ENCODE results near the gene LHFPL4. TPM values are rescaled to one million over a fixed set of nuclear protein-coding genes. Genes with fewer than 3 reads are reported as not detected.

The LHFPL4 gene
- total RNA-seq, 6 donors from 2014 or later: 0.52 TPM; not detected in 5

- no peak overlapping the region for H3K4me3 ChIP-seq
- H3K27me3 ChIP-seq: no peaks in the 10 kb centered on the region
- no peaks in the 10 kb centered on the region for H3K4me1 ChIP-seq
- H3K36me3 ChIP-seq: no peaks in the 10 kb centered on the region
- H3K27ac ChIP-seq: no peak overlapping the region
- ATAC-seq (ENCODE audit: low FRiP score in 2 of 2): no peak
- TF ChIP-seq POLR2AphosphoS5 (IDR thresholded peaks at IDR 0.05) (no peak), CTCF (IDR thresholded peaks at IDR 0.05) (no peak), EP300 (IDR thresholded peaks at IDR 0.05) (no peak), POLR2A (IDR thresholded peaks at IDR 0.05) (no peak)
- 72 to 89% methylated on average over 2 of the region's 2 CpGs for WGBS, 2 donors
- DNase-seq: no peak
- H3K9me3 ChIP-seq: no peaks in the 10 kb centered on the region
Measured at GRCh38 chr3:9525078-9525477, 28.5 kb downstream of the LHFPL4 start.

GRCh38 chr3:9514956-9515355, 38.7 kb downstream of the LHFPL4 start:
- no peak for ATAC-seq (ENCODE audit: low FRiP score in 2 of 2)
- TF ChIP-seq POLR2A (IDR thresholded peaks at IDR 0.05) (no peak), CTCF (IDR thresholded peaks at IDR 0.05) (no peak), EP300 (IDR thresholded peaks at IDR 0.05) (no peak), POLR2AphosphoS5 (IDR thresholded peaks at IDR 0.05) (no peak)
- Histone ChIP-seq H3K4me3 (no peak overlapping the region), H3K4me1 (no peaks in the 10 kb centered on the region), H3K36me3 (no peaks in the 10 kb centered on the region), H3K27ac (no peak overlapping the region), H3K27me3 (no peaks in the 10 kb centered on the region), H3K9me3 (no peaks in the 10 kb centered on the region)
- DNase-seq: no peak
- 57% methylated on average over 2 of the region's 2 CpGs for WGBS, 2 donors

GRCh38 chr3:9514306-9514705, 39.3 kb downstream of the LHFPL4 start:
- H3K4me3 ChIP-seq: no peak overlapping the region
- H3K27me3 ChIP-seq: no peaks in the 10 kb centered on the region
- no peak for TF ChIP-seq EP300 (IDR thresholded peaks at IDR 0.05)
- no peak for TF ChIP-seq POLR2A (IDR thresholded peaks at IDR 0.05)
- no peak for TF ChIP-seq CTCF (IDR thresholded peaks at IDR 0.05)
- TF ChIP-seq POLR2AphosphoS5 (IDR thresholded peaks at IDR 0.05): no peak
- ATAC-seq (ENCODE audit: low FRiP score in 2 of 2) (no peak), DNase-seq (no peak)
- H3K9me3 ChIP-seq: no peaks in the 10 kb centered on the region
- no peak overlapping the region for H3K27ac ChIP-seq
- WGBS, 2 donors: 64 to 67% methylated on average over 4 of the region's 4 CpGs
- no peaks in the 10 kb centered on the region for H3K4me1 ChIP-seq
- no peaks in the 10 kb centered on the region for H3K36me3 ChIP-seq

- no peak overlapping the region for H3K27ac ChIP-seq
- H3K4me3 ChIP-seq: no peak overlapping the region
- WGBS, 2 donors: 63 to 66% methylated on average over 7 of the region's 7 CpGs
- no peaks in the 10 kb centered on the region for H3K36me3 ChIP-seq
- no peaks in the 10 kb centered on the region for H3K9me3 ChIP-seq
- no peaks in the 10 kb centered on the region for H3K4me1 ChIP-seq
- TF ChIP-seq CTCF (IDR thresholded peaks at IDR 0.05) (no peak), POLR2AphosphoS5 (IDR thresholded peaks at IDR 0.05) (no peak), EP300 (IDR thresholded peaks at IDR 0.05) (no peak), POLR2A (IDR thresholded peaks at IDR 0.05) (no peak)
- DNase-seq (no peak), ATAC-seq (ENCODE audit: low FRiP score in 2 of 2) (no peak)
- peaks cover 0 to 5% (median 0%) of the 10 kb centered on the region in 4 donors for H3K27me3 ChIP-seq
Measured at GRCh38 chr3:9512456-9513045, 41.1 kb downstream of the LHFPL4 start.

- TF ChIP-seq EP300 (IDR thresholded peaks at IDR 0.05) (no peak), POLR2AphosphoS5 (IDR thresholded peaks at IDR 0.05) (no peak), POLR2A (IDR thresholded peaks at IDR 0.05) (no peak), CTCF (IDR thresholded peaks at IDR 0.05) (no peak)
- Histone ChIP-seq H3K27ac (no peak overlapping the region), H3K4me3 (no peak overlapping the region), H3K27me3 (peaks cover 0 to 5% (median 0%) of the 10 kb centered on the region in 4 donors), H3K9me3 (no peaks in the 10 kb centered on the region), H3K36me3 (no peaks in the 10 kb centered on the region), H3K4me1 (no peaks in the 10 kb centered on the region)
- no peak for ATAC-seq (ENCODE audit: low FRiP score in 2 of 2)
- 13 to 21% methylated on average over 23 to 25 of the region's 25 CpGs for WGBS, 2 donors
- peak in 1 of 2 donors; percentile 61 for DNase-seq
Measured at GRCh38 chr3:9508781-9509180, 44.8 kb downstream of the LHFPL4 start.

Data from upper lobe of left lung (tissue), 6 donors.